IPS-18a (cell line): ENCODE results near the gene NTSR1.
A peak's percentile ranks its signal among the peaks of the same experiment; 100 is the strongest.

Source experiments
- H3K27ac ChIP-seq: one replicate; pipeline ENCODE4 v1.5.1; 2013; ENCODE audit warnings: low read length
- H3K27me3 ChIP-seq: one replicate; pipeline ENCODE4 v1.6.1; 2013; ENCODE audit warnings: mild to moderate bottlenecking, low read length; ENCODE audit not compliant: control insufficient read depth, insufficient read depth
- H3K36me3 ChIP-seq: one replicate; pipeline ENCODE4 v1.6.1; 2013; ENCODE audit warnings: low read depth, low read length; ENCODE audit not compliant: control insufficient read depth
- H3K4me1 ChIP-seq: one replicate; pipeline ENCODE4 v1.6.1; 2013; ENCODE audit warnings: low read depth, low read length; ENCODE audit not compliant: control insufficient read depth
- H3K4me3 ChIP-seq: one replicate; pipeline ENCODE4 v1.5.1; 2013; ENCODE audit warnings: low read length
- H3K9ac ChIP-seq: one replicate; pipeline ENCODE4 v1.6.1; 2013; ENCODE audit warnings: mild to moderate bottlenecking, low read length, moderate library complexity
- H3K9me3 ChIP-seq: one replicate; pipeline ENCODE4 v1.6.1; 2013; ENCODE audit warnings: low read depth, low read length; ENCODE audit not compliant: control insufficient read depth

The NTSR1 gene

DNA sequence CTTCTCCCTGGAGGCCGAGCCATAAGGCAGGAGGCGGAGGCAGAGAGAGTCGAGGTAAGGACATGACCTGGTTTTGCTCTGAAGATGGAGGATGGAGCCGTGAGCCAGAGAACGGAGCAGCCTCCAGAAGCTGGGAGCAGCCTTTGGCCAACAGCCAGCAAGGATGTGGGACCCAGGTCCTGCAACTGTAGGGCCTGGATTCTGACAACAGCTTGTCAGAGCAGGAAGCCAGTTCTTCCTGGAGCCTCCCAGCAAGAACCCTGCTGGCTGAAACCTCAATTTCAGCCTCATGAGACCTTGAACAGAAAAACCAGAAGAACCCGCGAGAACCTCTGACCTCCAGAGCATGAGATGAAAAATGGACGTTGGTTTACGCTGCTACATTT lies 74.2 kb downstream of the NTSR1 start:
- Histone ChIP-seq H3K27me3 (no peaks in the 10 kb centered on the region), H3K36me3 (no peaks in the 10 kb centered on the region), H3K9me3 (no peaks in the 10 kb centered on the region), H3K4me1 (no peaks in the 10 kb centered on the region), H3K4me3 (no peak overlapping the region), H3K27ac (no peak overlapping the region), H3K9ac (no peak overlapping the region)

DNA sequence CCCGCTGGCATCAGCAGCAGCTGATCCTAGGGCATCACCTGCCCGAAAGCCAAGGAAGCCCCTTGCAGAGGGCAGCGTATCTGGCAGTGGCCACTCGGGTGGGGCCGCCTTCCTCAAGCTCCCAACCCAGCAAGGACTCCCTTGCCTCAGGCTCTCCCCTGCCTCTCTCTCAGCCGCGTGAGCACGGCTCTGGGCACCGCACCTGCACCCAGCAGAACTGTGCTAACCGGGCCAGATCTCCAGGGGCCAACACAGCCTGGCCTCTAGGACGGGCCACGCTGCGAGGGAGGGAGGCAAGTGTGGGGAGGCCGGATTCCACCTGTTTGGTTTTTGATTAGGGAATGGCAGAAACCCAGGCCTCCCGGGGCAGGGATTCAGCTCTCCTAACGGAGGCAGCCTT lies 75.9 kb downstream of the NTSR1 start:
- H3K4me1 ChIP-seq, result no peaks in the 10 kb centered on the region
- H3K36me3 ChIP-seq, result no peaks in the 10 kb centered on the region
- H3K27me3 ChIP-seq, result no peaks in the 10 kb centered on the region
- H3K9me3 ChIP-seq, result no peaks in the 10 kb centered on the region
- no peak overlapping the region for H3K9ac ChIP-seq
- no peak overlapping the region for H3K27ac ChIP-seq
- no peak overlapping the region for H3K4me3 ChIP-seq

DNA sequence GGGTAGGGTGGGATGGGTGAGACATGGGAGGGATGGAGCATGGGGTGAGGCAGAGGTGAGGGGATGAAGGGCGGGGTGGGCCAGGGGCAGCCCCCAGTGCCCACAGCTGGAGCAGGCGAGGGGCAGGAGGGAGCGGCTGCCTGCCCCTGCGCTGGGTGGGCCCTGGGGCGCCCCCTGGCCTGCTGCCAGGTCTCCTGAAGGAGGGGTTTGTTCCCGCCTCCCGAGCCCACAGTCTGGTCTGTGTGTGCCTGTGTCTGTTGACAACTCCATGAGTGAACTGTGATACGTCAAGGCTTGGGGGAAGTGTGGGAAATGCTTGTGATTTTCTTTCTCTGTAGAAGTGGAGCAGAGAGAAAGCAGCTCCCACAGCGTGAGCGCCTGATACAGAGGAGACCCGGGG lies 76.8 kb downstream of the NTSR1 start:
- Histone ChIP-seq H3K4me3 (no peak overlapping the region), H3K4me1 (no peaks in the 10 kb centered on the region), H3K27me3 (no peaks in the 10 kb centered on the region), H3K27ac (no peak overlapping the region), H3K36me3 (no peaks in the 10 kb centered on the region), H3K9me3 (no peaks in the 10 kb centered on the region), H3K9ac (no peak overlapping the region)

DNA sequence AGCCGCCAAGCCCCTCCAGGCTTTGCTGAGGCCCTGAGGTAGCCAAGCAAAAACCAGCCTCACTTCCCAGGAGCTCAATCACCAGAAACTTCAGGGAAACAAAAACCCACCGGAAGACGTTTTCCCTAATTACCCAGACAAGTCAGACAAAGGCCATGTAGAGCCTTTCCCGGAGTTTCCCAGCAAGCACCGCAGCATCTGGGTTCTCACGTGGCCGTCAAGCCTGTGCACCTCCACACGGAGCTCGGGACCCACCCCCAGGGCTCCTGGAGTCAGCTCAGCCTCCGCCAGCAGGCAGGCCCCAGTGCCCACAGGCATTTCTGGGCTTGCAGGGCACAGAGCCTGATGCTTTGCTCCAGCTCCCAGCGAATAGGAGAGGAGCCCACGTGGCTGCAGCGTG lies 77.5 kb downstream of the NTSR1 start:
- no peaks in the 10 kb centered on the region for H3K36me3 ChIP-seq
- no peaks in the 10 kb centered on the region for H3K27me3 ChIP-seq
- no peak overlapping the region for H3K9ac ChIP-seq
- H3K9me3 ChIP-seq, result no peaks in the 10 kb centered on the region
- no peaks in the 10 kb centered on the region for H3K4me1 ChIP-seq
- no peak overlapping the region for H3K4me3 ChIP-seq
- H3K27ac ChIP-seq, result no peak overlapping the region

DNA sequence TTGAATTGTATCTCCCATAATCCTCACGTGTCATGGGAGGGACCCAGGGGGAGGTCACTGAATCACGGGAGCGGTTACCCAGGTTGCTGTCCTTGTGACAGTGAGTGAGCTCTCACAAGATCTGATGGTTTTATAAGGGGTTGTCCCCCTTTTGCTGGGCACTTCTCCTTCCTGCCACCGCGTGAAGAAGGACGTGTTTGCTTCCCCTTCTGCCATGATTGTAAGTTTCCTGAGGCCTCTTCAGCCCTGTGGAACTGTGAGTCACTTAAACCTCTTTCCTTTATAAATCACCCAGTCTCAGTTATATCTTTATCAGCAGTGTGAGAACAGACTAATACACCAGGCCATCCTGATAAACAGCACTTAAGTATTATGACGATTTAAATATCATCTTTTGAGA lies 78.7 kb downstream of the NTSR1 start:
- no peaks in the 10 kb centered on the region for H3K27me3 ChIP-seq

DNA sequence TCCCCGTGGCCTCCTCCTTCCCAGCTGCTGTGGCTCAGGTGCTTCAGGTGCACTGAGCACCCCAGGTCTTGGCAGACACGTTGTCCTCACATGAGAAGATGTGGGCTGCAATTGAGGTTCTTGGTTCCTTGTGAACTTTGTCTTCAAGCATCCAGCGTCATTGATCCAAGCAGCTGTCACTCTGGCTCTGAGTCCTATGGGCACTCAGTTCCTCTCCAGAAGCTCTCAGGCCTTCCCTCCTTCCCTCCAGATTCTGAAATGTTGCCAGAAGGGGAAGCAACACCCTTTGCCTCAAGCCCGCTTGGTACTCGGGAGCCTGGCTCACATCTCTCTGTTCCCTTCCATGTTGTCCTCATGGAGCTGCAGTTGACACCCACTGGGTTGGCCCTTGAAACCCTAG lies 79.2 kb downstream of the NTSR1 start:
- no peaks in the 10 kb centered on the region for H3K9me3 ChIP-seq
- H3K9ac ChIP-seq, result no peak overlapping the region
- H3K27ac ChIP-seq, result no peak overlapping the region
- no peak overlapping the region for H3K4me3 ChIP-seq
- no peaks in the 10 kb centered on the region for H3K4me1 ChIP-seq
- no peaks in the 10 kb centered on the region for H3K36me3 ChIP-seq
- no peaks in the 10 kb centered on the region for H3K27me3 ChIP-seq

More for the DNA sequence above, 78.7 kb downstream of the NTSR1 start:
- H3K4me1 ChIP-seq, result no peaks in the 10 kb centered on the region
- H3K36me3 ChIP-seq, result no peaks in the 10 kb centered on the region
- no peaks in the 10 kb centered on the region for H3K9me3 ChIP-seq
- no peak overlapping the region for H3K4me3 ChIP-seq
- no peak overlapping the region for H3K9ac ChIP-seq
- no peak overlapping the region for H3K27ac ChIP-seq

DNA sequence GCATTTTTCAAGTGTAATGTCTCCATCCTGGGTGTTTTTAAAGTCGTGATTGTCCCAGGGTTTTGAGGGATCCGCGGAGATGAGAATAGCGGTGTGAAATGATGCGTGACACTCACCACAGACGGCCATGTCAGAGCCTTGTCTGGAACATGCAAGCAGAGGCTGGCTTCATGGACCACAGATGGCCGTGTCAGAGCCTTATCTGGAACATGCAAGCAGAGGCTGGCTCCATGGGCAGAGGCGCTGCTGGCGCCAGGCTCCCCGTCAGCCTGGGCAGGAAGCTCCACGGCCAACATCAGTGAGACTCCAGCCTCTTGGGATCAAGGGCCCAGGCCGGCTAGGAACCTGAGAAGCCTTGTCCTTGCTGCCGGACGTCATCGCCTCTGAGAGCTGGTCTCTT lies 80.0 kb downstream of the NTSR1 start:
- Histone ChIP-seq H3K27ac (no peak overlapping the region), H3K4me1 (no peaks in the 10 kb centered on the region), H3K27me3 (no peaks in the 10 kb centered on the region), H3K9ac (no peak overlapping the region), H3K4me3 (no peak overlapping the region), H3K36me3 (no peaks in the 10 kb centered on the region), H3K9me3 (no peaks in the 10 kb centered on the region)

- Histone ChIP-seq H3K27me3 (peaks cover 7% of the 10 kb centered on the region), H3K9ac (no peak overlapping the region), H3K4me1 (no peaks in the 10 kb centered on the region), H3K9me3 (no peaks in the 10 kb centered on the region), H3K27ac (no peak overlapping the region), H3K4me3 (no peak overlapping the region), H3K36me3 (no peaks in the 10 kb centered on the region)
Measured at GRCh38 chr20:62790075-62790474, 81.4 kb downstream of the NTSR1 start.

- Histone ChIP-seq H3K4me3 (peak overlapping the region; percentile 55), H3K27me3 (peaks cover 19% of the 10 kb centered on the region), H3K36me3 (no peaks in the 10 kb centered on the region), H3K27ac (no peak overlapping the region), H3K4me1 (no peaks in the 10 kb centered on the region), H3K9me3 (no peaks in the 10 kb centered on the region), H3K9ac (no peak overlapping the region)
Measured at GRCh38 chr20:62791301-62792181, 82.9 kb downstream of the NTSR1 start.

GRCh38 chr20:62792182-62792939 lies 83.7 kb downstream of the NTSR1 start:
- Histone ChIP-seq H3K4me1 (no peaks in the 10 kb centered on the region), H3K27ac (no peak overlapping the region)

GRCh38 chr20:62792940-62793756 lies 84.5 kb downstream of the NTSR1 start:
- Histone ChIP-seq H3K36me3 (no peaks in the 10 kb centered on the region), H3K27me3 (peaks cover 19% of the 10 kb centered on the region), H3K4me3 (no peak overlapping the region), H3K27ac (no peak overlapping the region), H3K9me3 (no peaks in the 10 kb centered on the region), H3K4me1 (no peaks in the 10 kb centered on the region), H3K9ac (no peak overlapping the region)

More at GRCh38 chr20:62792182-62792939, 83.7 kb downstream of the NTSR1 start:
- no peak overlapping the region for H3K9ac ChIP-seq
- H3K4me3 ChIP-seq, result no peak overlapping the region
- H3K27me3 ChIP-seq, result peaks cover 19% of the 10 kb centered on the region
- no peaks in the 10 kb centered on the region for H3K36me3 ChIP-seq
- H3K9me3 ChIP-seq, result no peaks in the 10 kb centered on the region
